Cardiac septum (tissue), 1 donor: ENCODE data around the gene SEC16A. TPM values are rescaled to one million over a fixed set of nuclear protein-coding genes. Genes with fewer than 3 reads are reported as not detected.

Source experiments
- DNase-seq: peaks from one replicate; pipeline ENCODE4 v3.0.0-alpha.2; 2020; ENCODE audit warnings: low spot score
- intact Hi-C: fragments of 100-400 bp; cut with DNase I; formaldehyde crosslinking; loops from one replicate; pipeline ENCODE4 v1.14.0; 2022
- total RNA-seq: library from RNA; stranded (reverse); fragmentation: NEBNext Ultra II Directional; extraction: Animal tissue kit (Norgen Biotek cat#: 25700); gene quantifications from one replicate; pipeline ENCODE4 v1.2.1, GENCODE V29; 2021
- donor health status: DM: no; HTN: no; CAD: no.

Gene SEC16A
- total RNA-seq, 1 donor from 2014 or later, result 33.7 TPM

DNA sequence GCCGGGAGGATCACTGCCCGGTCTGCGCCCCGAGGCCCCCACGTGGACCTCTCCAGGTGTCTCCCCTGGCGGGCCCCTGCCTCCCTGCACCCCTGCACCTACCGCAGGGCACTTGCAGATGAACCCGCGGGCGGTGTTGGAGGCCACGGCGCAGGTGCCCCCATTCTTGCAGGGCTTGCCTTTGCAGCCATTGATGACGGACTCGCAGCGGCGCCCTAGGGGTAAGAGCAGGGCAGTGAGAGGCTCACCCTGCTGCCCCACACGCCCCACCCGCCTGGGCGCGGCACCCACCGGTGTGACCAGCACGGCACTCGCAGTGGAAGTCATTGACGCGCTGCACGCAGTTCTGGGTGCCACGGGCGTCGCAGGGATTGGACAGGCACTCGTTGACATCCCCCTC is 23.6 kb upstream of the SEC16A start:
- DNase-seq, result no peak
- intact Hi-C loops, result no loop called here

DNA sequence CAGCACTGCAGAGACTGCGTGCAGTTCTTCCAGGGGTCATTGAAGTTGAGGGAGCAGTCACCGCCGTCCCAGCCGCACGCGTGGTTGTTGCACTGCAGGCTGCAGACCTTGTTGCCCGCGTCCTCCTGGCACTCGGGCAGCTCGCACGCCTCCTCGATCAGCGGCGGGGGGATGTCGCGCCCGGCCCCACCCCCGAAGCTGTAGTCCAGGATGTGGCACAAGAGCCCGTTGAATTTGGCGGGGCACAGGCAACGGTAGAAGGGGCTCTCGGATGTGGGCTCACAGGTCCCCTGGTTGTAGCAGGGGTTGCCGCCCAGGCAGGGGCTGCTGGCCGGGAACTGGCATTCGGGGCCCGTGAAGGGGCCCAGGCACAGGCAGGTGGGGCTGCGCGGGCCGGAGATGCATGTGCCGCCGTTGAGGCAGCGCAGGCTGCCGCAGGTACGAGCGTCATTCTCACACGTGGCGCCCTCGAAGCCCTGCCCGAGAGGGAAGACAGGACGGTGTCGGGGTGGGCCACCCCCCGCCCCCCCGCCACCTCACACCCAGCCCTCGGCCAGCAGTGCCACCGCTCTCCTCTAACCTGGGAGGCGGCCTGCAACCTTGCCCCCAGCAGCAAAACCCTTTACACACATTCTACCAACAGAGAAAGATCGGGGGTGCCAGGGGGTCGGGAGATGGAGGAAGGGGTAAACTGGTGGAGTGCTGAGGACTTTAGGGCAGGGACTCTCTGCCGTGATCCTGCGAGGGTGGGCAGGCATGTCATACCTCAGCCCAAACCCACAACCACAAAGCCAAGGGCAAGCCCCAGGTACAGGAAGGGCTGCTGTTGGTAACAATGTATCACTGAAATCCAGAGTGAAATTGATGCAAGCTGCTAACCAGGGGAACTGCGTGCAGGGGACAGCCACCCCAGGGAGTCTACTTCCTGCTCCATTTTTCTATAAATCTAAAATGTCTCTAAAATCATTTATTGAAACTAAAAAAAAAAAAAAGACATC is 22.9 kb upstream of the SEC16A start:
- no peak for DNase-seq
- intact Hi-C loops, result no loop called here

DNA sequence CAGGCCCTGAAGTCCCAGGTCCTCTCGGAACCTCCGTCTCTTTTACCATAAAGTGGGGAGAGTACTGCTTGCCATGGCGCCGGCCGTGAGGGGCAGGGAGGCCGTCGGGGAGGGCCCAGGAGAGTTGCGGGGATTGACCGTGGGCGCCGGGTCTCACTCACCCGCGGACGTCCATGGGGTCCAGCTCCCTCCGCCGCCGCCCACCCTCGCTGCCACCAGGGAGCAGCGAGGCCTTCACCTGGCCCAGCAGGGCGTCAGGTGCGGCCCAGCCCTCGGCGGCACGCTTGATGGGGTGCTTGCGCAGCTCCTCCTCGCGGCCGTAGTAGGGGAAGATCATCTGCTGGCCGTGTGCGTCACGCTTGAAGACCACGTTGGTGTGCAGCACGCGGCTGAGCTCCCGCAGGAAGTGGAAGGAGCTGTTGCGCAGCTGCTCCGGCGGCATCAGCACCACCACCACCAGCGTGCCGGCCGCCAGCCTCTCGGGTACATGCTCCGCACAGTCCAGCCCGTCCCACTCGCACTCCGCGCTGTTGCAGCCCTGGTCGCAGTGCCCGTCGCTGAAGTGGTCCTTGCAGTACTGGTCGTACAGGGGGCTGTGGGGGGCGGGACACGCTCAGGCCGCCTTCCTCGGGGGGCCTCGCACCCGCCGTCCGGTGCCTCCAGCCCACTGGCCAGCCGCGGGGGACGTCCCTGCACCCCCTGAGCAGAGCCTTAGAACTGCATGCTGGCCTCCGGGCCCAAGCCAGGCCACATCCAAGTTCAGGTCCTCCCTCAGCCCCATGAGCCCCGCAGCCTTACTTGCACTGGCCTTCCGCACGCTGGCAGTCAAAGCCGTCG is 21.9 kb upstream of the SEC16A start:
- intact Hi-C loops, result loop anchor here (5.0 kb wide), 1 partner anchor 173 kb away; no protein-coding TSS in a partner anchor
- no peak for DNase-seq

DNA sequence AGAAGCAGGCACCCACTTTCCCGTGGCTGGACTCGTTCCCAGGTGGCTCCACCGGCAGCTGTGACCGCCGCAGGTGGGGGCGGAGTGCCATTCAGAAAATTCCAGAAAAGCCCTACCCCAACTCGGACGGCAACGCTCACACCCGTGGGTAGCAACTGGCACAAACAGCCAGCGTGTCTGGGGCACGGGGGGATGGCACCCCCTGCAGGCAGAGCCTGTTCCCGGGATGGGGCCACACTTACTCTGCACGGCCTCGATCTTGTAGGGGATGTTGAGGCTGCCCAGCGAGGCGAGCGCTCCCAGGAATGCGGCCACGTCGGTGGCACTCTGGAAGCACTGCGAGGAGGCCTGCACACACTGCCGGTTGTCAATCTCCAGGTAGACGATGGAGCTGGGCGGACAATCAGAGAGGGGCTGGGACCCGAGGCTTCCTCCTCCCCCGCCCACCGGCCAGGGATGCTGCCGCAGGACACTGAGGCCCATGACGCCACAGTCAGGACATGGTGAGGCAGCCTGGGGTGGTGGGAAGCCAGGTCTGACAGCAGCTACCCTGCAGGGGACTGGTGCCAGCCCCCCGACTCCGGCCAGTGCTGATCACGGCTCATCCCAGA is 20.2 kb upstream of the SEC16A start:
- DNase-seq, result no peak
- intact Hi-C loops, result loop anchor here (5.0 kb wide), 1 partner anchor 174 kb away; no protein-coding TSS in a partner anchor

DNA sequence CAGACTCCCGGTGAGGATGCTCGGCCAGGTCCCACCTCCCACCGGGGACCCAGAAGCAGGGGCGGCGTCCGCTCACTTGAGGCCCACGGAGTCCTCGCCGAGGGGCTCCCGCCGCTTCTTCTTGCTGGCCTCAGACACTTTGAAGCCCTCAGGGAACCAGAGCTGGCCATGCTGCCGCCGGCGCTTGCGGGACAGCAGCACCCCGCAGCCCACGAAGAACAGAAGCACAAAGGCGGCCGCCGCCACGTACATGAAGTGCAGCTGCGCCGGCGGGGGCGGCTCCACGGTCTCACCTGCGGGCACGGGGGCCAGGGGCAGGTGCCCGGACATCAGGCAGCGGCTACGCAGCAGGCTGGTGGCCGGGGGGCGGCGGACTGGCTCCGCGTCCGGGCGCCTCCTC is 19.4 kb upstream of the SEC16A start:
- intact Hi-C loops, result loop anchor here (5.0 kb wide), 1 partner anchor 175 kb away; no protein-coding TSS in a partner anchor
- DNase-seq, result no peak

DNA sequence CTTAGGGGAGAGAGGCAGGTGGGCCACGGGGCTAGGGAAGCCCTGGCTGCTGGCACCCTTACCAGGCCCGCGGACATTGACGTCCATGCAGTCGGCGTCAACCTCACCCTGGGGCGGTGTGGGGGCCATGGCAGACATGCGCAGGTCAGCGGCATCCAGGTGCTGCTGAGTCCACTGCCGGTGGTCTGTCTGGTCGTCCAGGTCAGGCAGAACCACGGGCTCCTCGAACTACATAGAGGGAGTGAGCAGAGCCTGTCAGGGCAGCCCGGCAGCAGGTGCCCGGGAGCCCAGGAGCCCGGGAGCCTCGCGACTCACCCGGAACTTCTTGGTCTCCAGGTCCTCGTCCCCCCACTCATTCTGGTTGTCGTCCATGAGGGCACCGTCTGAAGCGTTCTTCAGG is 18.8 kb upstream of the SEC16A start:
- no peak for DNase-seq
- intact Hi-C loops, result loop anchor here (5.0 kb wide), 1 partner anchor 176 kb away; no protein-coding TSS in a partner anchor

DNA sequence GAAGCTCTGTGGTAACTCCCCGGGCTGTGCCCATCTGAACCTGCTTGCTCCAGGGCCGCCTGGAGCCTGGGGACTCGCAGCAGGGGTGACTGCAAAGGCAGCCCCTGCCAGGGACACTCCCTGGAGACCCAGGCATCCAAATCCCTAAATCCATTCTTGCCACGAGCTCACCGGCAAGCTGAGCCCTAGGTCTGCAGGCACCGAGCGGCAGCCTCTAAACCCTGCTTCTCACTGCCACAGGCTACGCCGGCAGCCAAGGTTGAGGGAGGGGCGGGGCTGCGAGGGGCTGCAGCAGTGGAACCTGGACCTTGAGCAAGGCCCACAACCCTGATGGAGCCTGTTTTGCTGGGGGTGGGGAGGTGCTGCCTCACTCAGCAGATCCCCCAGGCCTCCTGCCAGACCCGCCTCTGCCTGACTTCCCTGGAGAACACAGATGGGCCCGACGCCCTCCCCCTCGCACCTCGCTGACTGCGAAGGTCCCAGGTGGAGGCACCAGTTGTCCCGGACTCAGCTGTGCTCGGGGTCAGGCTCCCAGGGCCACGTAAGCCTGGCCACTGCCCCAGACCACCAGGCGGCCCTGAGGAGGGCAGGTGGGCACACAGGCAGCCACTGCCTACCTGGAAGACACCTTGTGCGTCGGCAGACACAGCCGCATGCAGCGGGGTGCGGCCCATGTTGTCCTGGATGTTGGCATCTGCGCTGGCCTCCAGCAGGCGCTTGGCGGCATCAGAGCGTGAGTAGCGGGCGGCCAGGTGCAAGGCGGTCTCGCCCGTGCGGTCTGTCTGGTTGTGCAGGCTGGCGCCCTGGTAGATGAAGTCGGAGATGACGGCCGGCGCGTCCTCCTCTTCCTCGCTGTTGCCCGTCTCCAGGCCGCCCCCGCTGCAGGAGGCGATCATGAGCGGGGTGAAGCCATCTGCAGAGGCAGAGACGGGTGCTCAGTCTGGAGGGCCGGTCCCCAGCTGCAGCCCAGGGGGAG is 17.4 kb upstream of the SEC16A start:
- DNase-seq, result no peak
- intact Hi-C loops, result loop anchor here (5.0 kb wide), 1 partner anchor 177 kb away; no protein-coding TSS in a partner anchor

DNA sequence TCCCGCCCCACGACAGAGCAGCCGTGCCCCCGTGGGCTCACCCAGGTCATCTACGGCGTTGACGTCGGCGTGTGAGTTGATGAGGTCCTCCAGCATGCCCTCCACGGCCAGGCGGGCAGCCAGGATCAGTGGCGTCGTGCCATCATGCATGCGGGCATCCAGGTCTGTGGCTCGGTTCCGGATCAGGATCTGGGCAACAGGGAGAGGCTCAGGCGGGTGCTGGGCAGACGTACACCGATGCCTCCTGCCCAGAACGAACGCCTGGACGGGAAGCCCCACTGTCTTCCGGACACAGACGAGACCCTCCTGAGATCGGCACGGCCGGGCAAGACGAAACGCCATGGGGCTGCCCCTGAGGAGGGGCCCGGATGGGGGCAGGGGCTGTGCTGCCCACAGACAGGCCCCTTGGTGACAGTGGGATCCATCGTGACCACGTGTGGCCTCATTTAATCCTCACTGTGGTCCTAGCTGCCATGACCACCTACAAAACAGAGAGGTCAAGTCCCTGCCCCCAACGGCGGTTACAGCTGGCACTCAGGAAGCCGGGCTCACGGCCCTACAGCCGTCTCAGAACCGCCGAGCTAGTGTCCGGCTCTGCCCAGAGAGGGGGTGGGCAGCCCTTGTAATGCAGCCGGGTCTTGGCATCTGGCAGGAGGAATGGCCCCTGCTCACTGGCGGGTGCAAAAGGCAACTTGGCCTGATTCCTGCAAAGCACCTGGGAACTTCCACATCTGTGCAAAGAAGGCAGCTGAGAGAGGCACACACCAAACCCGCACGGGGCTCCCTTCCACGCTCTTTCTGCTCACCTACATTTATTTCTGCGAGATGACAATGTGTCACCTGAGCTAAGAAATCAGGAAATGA is 16.5 kb upstream of the SEC16A start:
- intact Hi-C loops, result no loop called here
- DNase-seq, result no peak

DNA sequence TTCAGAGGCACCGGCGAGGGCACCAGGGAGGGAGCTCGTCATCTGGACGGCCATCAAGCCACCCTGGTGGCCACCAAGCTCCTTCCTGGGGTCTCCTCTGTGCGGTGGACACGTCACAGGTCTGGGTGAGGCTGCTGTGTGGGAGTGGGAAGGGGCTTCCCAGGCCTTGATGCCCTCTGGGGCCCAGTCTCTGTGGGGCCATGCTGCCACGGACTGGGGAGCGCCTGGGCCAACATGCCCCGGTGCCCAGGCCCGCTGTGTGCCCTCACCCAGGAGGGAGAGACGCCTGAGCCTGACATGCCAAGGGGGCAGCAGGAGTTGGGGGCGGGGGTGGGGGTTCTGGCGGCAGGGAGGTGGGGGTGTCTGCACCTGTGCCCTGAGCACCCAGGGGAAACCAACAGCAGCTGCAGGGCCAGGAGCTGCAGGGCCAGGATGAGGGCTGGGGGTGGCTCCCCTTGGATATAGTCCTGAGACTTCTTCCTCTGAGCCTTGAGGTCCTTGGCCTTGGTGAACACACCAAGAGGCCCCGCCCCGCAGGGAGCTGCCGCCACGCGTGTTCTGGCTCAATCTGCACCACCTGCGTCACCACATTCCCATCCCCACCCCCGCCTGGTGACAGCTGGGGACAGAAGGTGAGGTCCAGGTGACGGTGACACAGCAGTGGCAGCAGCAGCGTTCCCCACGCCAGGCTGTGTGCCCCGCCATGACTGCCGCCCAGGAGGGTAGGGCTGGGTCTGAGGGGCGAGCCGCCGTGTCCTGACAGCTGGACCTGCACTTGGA is 15.3 kb upstream of the SEC16A start:
- intact Hi-C loops, result no loop called here
- DNase-seq, result no peak

DNA sequence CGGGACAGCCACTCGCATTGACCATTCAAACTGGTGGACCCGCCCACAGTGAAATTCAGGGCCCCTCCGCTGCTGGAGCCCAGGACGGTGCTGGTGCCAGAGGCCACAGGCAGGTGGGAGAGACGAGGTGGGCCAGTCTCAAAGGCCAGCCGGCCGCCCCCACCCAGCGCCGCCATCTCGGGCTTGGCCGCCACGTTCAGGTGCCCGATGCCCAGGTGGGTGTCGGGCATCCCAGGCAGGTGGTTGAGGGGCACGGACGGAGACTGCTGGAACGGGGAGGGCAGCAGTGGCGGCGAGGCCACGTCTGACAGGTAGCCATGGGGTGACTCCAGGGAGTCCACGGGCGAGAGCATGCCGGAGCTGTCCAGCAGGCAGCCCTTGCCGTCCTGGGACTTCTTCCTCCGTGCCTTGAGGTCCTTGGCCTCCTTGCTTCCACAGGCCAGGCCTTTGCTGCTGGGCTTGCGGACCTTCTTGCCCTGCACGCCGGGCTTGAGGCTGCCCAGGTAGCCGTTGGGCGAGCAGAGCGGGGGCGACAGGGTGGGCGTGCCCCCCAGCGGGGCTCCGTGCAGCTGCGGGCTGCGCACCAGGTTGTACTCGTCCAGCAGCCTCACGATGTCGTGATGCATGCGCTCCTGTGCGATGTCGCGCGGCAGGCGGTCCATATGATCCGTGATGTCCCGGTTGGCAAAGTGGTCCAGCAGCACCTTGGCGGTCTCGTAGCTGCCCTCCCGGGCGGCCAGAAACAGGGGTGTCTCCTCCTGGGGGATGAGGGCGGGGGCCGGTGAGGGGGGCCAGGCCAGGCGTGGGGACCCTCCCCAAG is 14.2 kb upstream of the SEC16A start:
- DNase-seq, result no peak

DNA sequence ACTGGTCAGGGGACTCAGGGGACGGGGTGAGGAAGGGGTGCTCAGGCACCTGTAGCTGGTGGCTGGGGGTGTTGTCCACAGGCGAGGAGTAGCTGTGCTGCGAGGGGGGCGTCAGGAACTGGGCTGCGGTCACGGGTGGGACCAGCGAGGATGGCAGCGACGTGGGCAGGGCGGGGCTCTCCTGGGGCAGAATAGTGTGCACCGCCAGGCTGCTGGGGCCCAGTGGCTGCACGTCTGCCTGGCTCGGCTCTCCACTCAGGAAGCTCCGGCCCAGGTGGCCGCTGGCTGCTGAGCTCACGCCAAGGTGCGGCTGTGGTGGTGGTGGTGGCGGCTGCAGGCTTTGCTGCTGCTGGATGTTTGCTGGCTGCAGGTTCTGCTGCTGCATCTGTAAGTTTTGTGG is 13.3 kb upstream of the SEC16A start:
- intact Hi-C loops, result no loop called here

More for the DNA sequence above, 14.2 kb upstream of the SEC16A start:
- intact Hi-C loops, result no loop called here

DNA sequence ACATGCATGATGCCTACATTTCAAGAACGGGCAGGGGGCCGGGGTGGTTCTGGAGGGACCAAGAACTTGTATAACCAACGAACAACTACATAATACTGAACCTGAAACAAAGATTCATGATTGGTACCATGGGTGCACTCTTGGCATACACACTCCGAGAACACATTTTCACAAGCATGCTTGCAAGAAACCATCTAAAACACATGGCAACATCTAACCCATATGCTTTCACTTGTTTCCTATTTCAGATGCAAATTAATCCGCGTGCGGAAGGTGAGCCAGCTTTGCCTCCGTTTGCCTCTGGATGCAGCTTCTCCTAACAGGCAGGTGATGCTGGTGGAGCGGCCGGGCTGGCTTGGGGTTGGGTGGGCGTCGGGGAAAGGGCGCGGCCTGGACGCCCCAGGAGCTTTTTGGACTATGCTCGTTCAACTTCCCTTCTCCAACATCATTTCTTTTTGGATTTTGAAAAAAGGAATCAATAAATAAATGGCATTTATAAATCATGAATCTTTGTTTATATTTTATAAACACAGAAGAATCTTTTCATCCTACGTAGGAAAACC is 12.5 kb upstream of the SEC16A start:
- DNase-seq, result no peak
- intact Hi-C loops, result no loop called here

More for the DNA sequence above, 13.3 kb upstream of the SEC16A start:
- no peak for DNase-seq

DNA sequence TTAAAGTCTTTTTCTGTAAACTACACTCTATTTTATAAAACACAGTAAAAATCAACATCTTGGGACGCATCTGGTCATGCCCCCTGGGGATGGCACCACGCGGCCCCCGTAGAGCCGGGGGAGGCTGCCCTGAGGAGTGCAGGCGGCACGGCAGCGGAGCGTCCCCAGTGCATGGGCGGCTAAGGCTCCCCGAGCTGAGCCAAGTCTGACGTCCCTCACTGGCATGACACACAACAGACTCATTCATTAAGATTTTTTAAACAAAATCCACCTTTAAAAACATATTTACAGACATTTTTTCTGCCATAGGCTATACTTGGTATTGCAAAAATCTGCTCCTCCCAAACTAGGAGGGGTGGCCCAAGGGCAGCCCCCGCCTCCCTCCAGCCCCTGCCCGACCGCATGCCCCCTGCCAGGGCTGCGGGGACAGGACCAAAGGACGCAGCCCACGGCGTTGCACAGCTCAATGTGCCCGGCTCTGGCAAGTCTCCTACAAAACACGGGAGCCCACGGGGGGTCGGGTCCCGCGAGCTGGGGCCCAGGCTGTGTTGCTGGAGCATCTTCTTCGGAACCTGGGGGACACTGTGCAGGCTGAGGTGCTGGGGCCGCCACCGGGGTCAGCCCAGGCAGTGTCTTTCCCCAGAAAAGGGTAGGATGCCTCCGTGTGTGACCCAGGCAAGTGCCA is 11.8 kb upstream of the SEC16A start:
- no peak for DNase-seq
- intact Hi-C loops, result loop anchor here (5.0 kb wide), 1 partner anchor 43 kb away; no protein-coding TSS in a partner anchor

DNA sequence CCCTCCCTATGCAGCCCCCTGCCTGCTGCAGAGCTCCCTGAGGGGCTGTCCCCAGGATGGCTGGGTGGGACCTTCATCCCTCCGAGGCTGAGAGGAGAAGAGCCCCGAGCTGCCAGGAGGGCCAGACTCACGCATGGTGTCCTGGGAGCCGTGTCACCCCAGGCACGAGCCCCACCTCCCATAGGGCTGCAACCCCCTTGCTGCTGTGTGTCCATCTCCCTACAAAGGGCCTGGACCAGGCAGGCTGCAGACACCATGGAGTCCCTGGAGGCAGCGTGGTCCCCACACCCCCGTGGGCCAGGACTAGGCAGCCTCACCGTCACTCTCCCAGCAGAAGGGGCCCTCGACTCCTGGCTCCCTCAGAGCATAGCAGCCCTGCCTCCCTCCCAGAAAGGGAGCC is 11.2 kb upstream of the SEC16A start:
- intact Hi-C loops, result loop anchor here (5.0 kb wide), 1 partner anchor 43 kb away; no protein-coding TSS in a partner anchor
- no peak for DNase-seq

DNA sequence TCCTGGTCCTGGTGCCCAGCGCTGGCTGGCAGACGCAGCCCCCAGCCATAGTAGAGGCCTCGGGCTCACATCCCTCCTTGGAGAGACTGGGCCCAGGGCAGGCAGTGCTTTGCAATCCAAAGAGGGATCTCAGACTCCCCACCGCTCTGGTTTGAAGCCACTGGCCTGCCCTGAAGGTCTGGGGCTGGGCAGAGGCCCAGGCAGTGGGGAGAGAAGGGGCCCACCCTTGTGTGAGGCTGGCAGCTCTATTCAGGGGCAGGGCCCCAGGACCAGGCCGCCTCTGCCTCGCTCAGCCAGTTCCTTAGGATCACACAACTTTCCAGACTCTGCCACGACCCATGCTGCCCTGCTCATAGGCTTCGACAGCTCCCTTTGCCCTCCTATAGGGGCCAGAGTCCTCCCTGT is 10.7 kb upstream of the SEC16A start:
- intact Hi-C loops, result loop anchor here (5.0 kb wide), 1 partner anchor 44 kb away; no protein-coding TSS in a partner anchor
- no peak for DNase-seq
